ENCODE data around the gene ANKH. TPM values are rescaled to one million over a fixed set of nuclear protein-coding genes. Genes with fewer than 3 reads are reported as not detected.

Gene ANKH
- total and polyA plus RNA-seq, 2 experiments from 2014 or later: 27.6 to 29.9 TPM

DNA sequence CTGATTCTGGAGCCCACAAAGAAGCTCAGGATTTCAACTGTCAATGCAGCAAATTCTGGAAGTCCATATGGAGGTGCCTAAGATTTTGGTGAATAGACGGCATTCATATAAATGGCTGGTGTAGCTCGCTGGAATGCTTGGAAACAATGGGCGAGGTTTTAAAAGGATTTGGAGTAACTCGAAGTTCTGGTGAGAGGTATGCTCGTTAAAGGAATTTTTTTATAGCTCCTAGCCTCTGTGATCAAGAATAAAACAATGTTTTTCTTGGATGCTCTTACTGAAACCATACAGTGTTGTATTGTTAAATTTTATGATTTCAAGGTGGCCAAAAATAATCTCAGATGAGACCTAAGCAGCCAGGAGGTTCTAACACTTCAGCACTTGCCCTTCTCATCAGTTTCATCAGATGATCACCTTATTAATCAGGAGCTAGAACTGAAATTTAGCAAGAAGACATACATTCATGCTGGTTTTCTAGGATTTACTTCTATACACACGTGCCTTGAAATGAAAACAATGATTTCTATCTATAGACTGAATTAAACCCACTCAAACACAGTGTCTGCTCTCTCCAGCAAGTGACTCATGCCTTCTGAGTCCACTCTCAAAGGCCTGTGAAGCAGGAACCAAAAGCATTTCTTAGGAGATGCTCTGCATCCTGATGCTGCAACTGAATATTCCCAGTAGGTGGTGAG, 127.8 kb downstream of the ANKH start:
- H3K4me1 ChIP-seq (ENCODE audit: insufficient read depth): no peaks in the 10 kb centered on the region
- no peaks in the 10 kb centered on the region for H3K79me2 ChIP-seq
- no peak overlapping the region for H3K27ac ChIP-seq
- no peak for DNase-seq (ENCODE audit: low spot score)
- H2AFZ ChIP-seq: no peak overlapping the region
- H4K20me1 ChIP-seq (ENCODE audit: insufficient read depth, poor library complexity, severe bottlenecking): no peaks in the 10 kb centered on the region
- no peaks in the 10 kb centered on the region for H3K9me2 ChIP-seq (replicated peaks; ENCODE audit: insufficient read depth)
- no peak overlapping the region for H3K4me2 ChIP-seq
- no peak overlapping the region for H3K4me3 ChIP-seq
- H3K27me3 ChIP-seq: no peaks in the 10 kb centered on the region
- no peaks in the 10 kb centered on the region for H3K36me3 ChIP-seq (replicated peaks; ENCODE audit: insufficient read depth, low read depth)
- no peaks in the 10 kb centered on the region for H3K9me3 ChIP-seq (ENCODE audit: low read depth)
- 73% methylated on average over 6 of the region's 6 CpGs for WGBS (ENCODE audit: low lambda C conversion rate, missing lambda C conversion rate)
- no peak for TF ChIP-seq EZH2phosphoT487 (IDR thresholded peaks at IDR 0.05; ENCODE audit: low read depth, severe bottlenecking, unreplicated experiment)
- TF ChIP-seq, protein P1, sequence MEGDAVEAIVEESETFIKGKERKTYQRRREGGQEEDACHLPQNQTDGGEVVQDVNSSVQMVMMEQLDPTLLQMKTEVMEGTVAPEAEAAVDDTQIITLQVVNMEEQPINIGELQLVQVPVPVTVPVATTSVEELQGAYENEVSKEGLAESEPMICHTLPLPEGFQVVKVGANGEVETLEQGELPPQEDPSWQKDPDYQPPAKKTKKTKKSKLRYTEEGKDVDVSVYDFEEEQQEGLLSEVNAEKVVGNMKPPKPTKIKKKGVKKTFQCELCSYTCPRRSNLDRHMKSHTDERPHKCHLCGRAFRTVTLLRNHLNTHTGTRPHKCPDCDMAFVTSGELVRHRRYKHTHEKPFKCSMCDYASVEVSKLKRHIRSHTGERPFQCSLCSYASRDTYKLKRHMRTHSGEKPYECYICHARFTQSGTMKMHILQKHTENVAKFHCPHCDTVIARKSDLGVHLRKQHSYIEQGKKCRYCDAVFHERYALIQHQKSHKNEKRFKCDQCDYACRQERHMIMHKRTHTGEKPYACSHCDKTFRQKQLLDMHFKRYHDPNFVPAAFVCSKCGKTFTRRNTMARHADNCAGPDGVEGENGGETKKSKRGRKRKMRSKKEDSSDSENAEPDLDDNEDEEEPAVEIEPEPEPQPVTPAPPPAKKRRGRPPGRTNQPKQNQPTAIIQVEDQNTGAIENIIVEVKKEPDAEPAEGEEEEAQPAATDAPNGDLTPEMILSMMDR (IDR thresholded peaks at IDR 0.05; ENCODE audit: poor library complexity): no peak
- TF ChIP-seq EZH2 (IDR thresholded peaks at IDR 0.05; ENCODE audit: borderline replicate concordance): no peak

DNA sequence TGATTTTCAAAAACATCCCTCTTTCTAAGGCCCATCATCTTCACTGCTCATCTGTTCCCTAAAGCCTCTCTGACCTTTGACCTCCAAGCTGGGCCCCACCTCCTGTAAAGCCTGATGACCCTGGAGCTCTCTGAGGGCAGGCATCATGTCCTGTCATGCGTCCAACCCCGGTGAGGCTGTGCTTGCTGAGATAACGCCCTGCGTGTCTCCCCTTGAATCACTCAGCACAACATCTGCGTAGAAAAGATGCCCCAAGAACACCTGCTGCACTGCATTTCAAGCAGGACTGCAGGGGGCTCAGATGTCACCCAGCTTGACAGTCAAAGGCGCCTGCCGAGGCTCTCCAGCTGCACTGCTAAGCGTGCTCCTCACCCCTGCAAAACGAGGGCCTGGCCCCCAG, 129.1 kb downstream of the ANKH start:
- Histone ChIP-seq H3K27ac (no peak overlapping the region), H3K27me3 (no peaks in the 10 kb centered on the region), H4K20me1 (ENCODE audit: insufficient read depth, poor library complexity, severe bottlenecking) (no peaks in the 10 kb centered on the region), H3K79me2 (no peaks in the 10 kb centered on the region), H3K4me2 (no peak overlapping the region), H3K4me3 (no peak overlapping the region), H3K9me3 (ENCODE audit: low read depth) (no peaks in the 10 kb centered on the region), H3K36me3 (replicated peaks; ENCODE audit: insufficient read depth, low read depth) (no peaks in the 10 kb centered on the region), H2AFZ (no peak overlapping the region), H3K9me2 (replicated peaks; ENCODE audit: insufficient read depth) (no peaks in the 10 kb centered on the region), H3K4me1 (ENCODE audit: insufficient read depth) (no peaks in the 10 kb centered on the region)
- TF ChIP-seq, protein P1 (IDR thresholded peaks at IDR 0.05; ENCODE audit: poor library complexity): no peak
- TF ChIP-seq EZH2 (IDR thresholded peaks at IDR 0.05; ENCODE audit: borderline replicate concordance) (no peak), EZH2phosphoT487 (IDR thresholded peaks at IDR 0.05; ENCODE audit: low read depth, severe bottlenecking, unreplicated experiment) (no peak)
- 87% methylated on average over 9 of the region's 9 CpGs for WGBS (ENCODE audit: low lambda C conversion rate, missing lambda C conversion rate)
- no peak for DNase-seq (ENCODE audit: low spot score)

DNA sequence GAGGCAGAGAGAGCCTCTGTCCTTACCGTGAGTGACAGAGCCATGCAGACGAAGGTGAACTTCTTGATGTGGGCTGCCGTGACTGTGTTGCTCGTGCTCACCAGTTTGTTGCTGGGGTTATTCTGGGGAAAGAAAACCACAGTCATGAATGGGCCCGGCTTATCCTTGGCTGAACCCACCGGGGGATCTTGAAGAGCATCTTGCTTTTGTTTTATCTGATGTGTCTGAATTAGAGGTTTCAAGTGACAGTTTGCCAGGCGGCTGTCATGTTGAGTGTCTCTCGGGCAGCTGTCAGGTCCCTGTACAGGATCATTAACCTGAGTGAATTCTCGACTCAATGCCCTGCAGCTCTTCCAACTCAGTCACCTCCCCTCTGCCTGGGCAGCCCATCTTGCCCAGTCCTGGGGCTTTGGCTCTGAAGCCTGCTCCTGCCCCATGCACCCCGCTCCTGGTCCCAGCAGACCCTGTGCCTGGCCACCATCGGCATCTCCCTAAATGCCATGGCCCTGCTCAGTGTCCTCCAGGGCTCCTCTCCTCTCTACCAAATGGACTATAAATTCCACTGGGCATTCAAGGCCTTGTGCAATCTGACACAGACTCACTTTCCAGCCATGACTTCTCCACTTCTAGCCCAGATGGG, 129.7 kb downstream of the ANKH start:
- no peaks in the 10 kb centered on the region for H3K9me2 ChIP-seq (replicated peaks; ENCODE audit: insufficient read depth)
- 82% methylated on average over 11 of the region's 11 CpGs for WGBS (ENCODE audit: low lambda C conversion rate, missing lambda C conversion rate)
- no peaks in the 10 kb centered on the region for H3K79me2 ChIP-seq
- no peak overlapping the region for H3K4me2 ChIP-seq
- H3K4me1 ChIP-seq (ENCODE audit: insufficient read depth): no peaks in the 10 kb centered on the region
- no peak for DNase-seq (ENCODE audit: low spot score)
- H3K4me3 ChIP-seq: no peak overlapping the region
- H3K36me3 ChIP-seq (replicated peaks; ENCODE audit: insufficient read depth, low read depth): no peaks in the 10 kb centered on the region
- no peak overlapping the region for H2AFZ ChIP-seq
- TF ChIP-seq EZH2phosphoT487 (IDR thresholded peaks at IDR 0.05; ENCODE audit: low read depth, severe bottlenecking, unreplicated experiment) (no peak), EZH2 (IDR thresholded peaks at IDR 0.05; ENCODE audit: borderline replicate concordance) (no peak)
- TF ChIP-seq, protein P1 (IDR thresholded peaks at IDR 0.05; ENCODE audit: poor library complexity): no peak
- no peaks in the 10 kb centered on the region for H3K9me3 ChIP-seq (ENCODE audit: low read depth)
- no peaks in the 10 kb centered on the region for H4K20me1 ChIP-seq (ENCODE audit: insufficient read depth, poor library complexity, severe bottlenecking)
- no peaks in the 10 kb centered on the region for H3K27me3 ChIP-seq
- no peak overlapping the region for H3K27ac ChIP-seq
